ENCODE data around the gene TP53BP2.
"Not testable (repeated sequence)": the region's sequence is repeated elsewhere in the genome, so short reads cannot be mapped to it uniquely, and the experiment has no call there.

Gene TP53BP2

GRCh38 chr1:223878598-223879325 lies 33.0 kb upstream of the TP53BP2 start:
- no peak overlapping the region for H3K4me3 ChIP-seq (ENCODE audit: low read depth, low read length)
- no peak for DNase-seq (ENCODE audit: low read depth)
- in situ Hi-C loops (cut with HindIII; ENCODE audit: low sequenced_read_pairs), result no loop called here
- TF ChIP-seq CTCF (IDR thresholded peaks at IDR 0.05; ENCODE audit: low read depth, low read length, missing control alignments), result no peak

GRCh38 chr1:223877804-223878203 lies 32.1 kb upstream of the TP53BP2 start:
- in situ Hi-C loops (cut with HindIII; ENCODE audit: low sequenced_read_pairs), result no loop called here
- no peak for TF ChIP-seq CTCF (IDR thresholded peaks at IDR 0.05; ENCODE audit: low read depth, low read length, missing control alignments)
- no peak for DNase-seq (ENCODE audit: low read depth)
- H3K4me3 ChIP-seq (ENCODE audit: low read depth, low read length), result no peak overlapping the region

GRCh38 chr1:223876590-223876989 lies 30.8 kb upstream of the TP53BP2 start:
- no peak for TF ChIP-seq CTCF (IDR thresholded peaks at IDR 0.05; ENCODE audit: low read depth, low read length, missing control alignments)
- H3K4me3 ChIP-seq (ENCODE audit: low read depth, low read length), result no peak overlapping the region
- DNase-seq (ENCODE audit: low read depth), result no peak
- in situ Hi-C loops (cut with HindIII; ENCODE audit: low sequenced_read_pairs), result no loop called here

- no peak overlapping the region for H3K4me3 ChIP-seq (ENCODE audit: low read depth, low read length)
- in situ Hi-C loops (cut with HindIII; ENCODE audit: low sequenced_read_pairs), result no loop called here
- TF ChIP-seq CTCF (IDR thresholded peaks at IDR 0.05; ENCODE audit: low read depth, low read length, missing control alignments), result no peak
- no peak for DNase-seq (ENCODE audit: low read depth)
Observed at GRCh38 chr1:223873044-223873443, 27.3 kb upstream of the TP53BP2 start.

GRCh38 chr1:223872308-223872901 lies 26.7 kb upstream of the TP53BP2 start:
- in situ Hi-C loops (cut with HindIII; ENCODE audit: low sequenced_read_pairs), result no loop called here
- DNase-seq (ENCODE audit: low read depth), result no peak
- no peak overlapping the region for H3K4me3 ChIP-seq (ENCODE audit: low read depth, low read length)
- no peak for TF ChIP-seq CTCF (IDR thresholded peaks at IDR 0.05; ENCODE audit: low read depth, low read length, missing control alignments)

GRCh38 chr1:223870617-223871574 lies 25.1 kb upstream of the TP53BP2 start:
- in situ Hi-C loops (cut with HindIII; ENCODE audit: low sequenced_read_pairs), result no loop called here
- no peak for DNase-seq (ENCODE audit: low read depth)
- TF ChIP-seq CTCF (IDR thresholded peaks at IDR 0.05; ENCODE audit: low read depth, low read length, missing control alignments), result no peak
- no peak overlapping the region for H3K4me3 ChIP-seq (ENCODE audit: low read depth, low read length)

GRCh38 chr1:223864599-223865368 lies 19.0 kb upstream of the TP53BP2 start:
- in situ Hi-C loops (cut with HindIII; ENCODE audit: low sequenced_read_pairs); DNase-seq (ENCODE audit: low read depth); H3K4me3 ChIP-seq (ENCODE audit: low read depth, low read length): not testable (repeated sequence)

All from astrocyte of the cerebellum (primary cell).